ENCODE measurements around the gene FOCAD.

- TF ChIP-seq CTCF (IDR thresholded peaks at IDR 0.05) (no peak), POLR2A (IDR thresholded peaks at IDR 0.05) (no peak)
These were observed 99.3 kb downstream of the FOCAD start for GRCh38 chr9:20783057-20784038.
